Esophagus (tissue), 2 donors: ENCODE data around the gene SERPINA9. TPM values are rescaled to one million over a fixed set of nuclear protein-coding genes. Genes with fewer than 3 reads are reported as not detected.

ENCODE experiments used
- H3K27ac ChIP-seq, 2 donors: one replicate each; pipeline ENCODE4 v1.5.1; 2013; ENCODE audit warnings: low read depth in 2 of 2, mild to moderate bottlenecking in 2 of 2, inconsistent platforms in 1 of 2, low read length in 1 of 2, moderate library complexity in 1 of 2
- H3K27me3 ChIP-seq, 2 donors: one replicate each; pipeline ENCODE4 v1.6.1; 2013; ENCODE audit warnings: low read length in 2 of 2, control low read depth in 1 of 2, mild to moderate bottlenecking in 1 of 2; ENCODE audit not compliant: insufficient read depth in 2 of 2, control insufficient read depth in 1 of 2
- H3K36me3 ChIP-seq, 2 donors: one replicate each; pipeline ENCODE4 v1.6.1; 2013; ENCODE audit warnings: low read length in 1 of 2; ENCODE audit not compliant: control insufficient read depth in 2 of 2, insufficient read depth in 2 of 2
- H3K4me1 ChIP-seq, 2 donors: one replicate each; pipeline ENCODE4 v1.6.1; 2013; ENCODE audit warnings: low read length in 1 of 2; ENCODE audit not compliant: control insufficient read depth in 2 of 2, insufficient read depth in 2 of 2
- H3K4me3 ChIP-seq, 2 donors: one replicate each; pipeline ENCODE4 v1.5.1; 2013; ENCODE audit warnings: low read length in 2 of 2, mild to moderate bottlenecking in 2 of 2, low read depth in 1 of 2, moderate library complexity in 1 of 2
- H3K9me3 ChIP-seq, 2 donors: one replicate each; pipeline ENCODE4 v1.6.1; 2013; ENCODE audit warnings: mild to moderate bottlenecking in 2 of 2, low read depth in 1 of 2, low read length in 1 of 2, moderate library complexity in 1 of 2; ENCODE audit not compliant: control insufficient read depth in 2 of 2, insufficient read depth in 1 of 2
- WGBS, 2 donors: extraction: QIAGEN DNeasy Blood & Tissue Kit; methylation state at CpG; one replicate each; pipeline ENCODE4 v1.1.7; 2013; 5-methylcytosine and 5-hydroxymethylcytosine counted together
- polyA plus RNA-seq, 2 donors: library from polyadenylated mRNA; stranded (reverse); fragments of 200-250 nt; gene quantifications; one replicate each; pipeline ENCODE4 v1.2.3, GENCODE V29; 2013
- donor health status: healthy with polysubstance abuse.
- donor health status: Bipolar disorder and iron deficiency.

The SERPINA9 gene
- polyA plus RNA-seq, result not detected

- 48 to 75% methylated on average over 2 of the region's 2 CpGs for WGBS, 2 donors
Measured at GRCh38 chr14:94476023-94476422, at the start of gene SERPINA9. Gene SERPINA9 (minus strand): TSS chr14:94476197. CDS start chr14:94469840, 6,357 bp downstream.

DNA sequence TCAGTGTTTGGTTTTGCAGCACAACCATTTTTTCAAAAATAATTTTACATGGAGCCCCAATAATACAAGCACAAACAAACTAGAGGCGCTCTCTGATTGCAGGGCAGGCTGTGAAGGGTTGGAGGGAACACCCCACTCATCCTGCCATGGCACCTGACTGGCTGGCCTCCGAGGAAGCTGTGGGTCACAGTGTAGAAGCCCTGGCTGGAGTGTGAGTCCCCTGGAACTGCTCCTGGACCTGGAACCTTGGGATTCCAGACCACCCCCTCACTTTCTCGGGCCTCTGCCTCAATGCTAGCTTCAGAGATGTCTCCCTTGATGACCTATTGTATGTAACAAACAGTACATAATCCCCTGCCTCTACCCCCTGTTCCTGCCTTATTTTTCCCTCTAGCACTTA is 48.1 kb upstream of the SERPINA9 start:
- H3K27ac ChIP-seq, result no peak overlapping the region
- WGBS, 2 donors, result 58 to 71% methylated on average over 3 of the region's 3 CpGs
- H3K4me1 ChIP-seq, result no peaks in the 10 kb centered on the region

More at GRCh38 chr14:94476023-94476422, at the start of gene SERPINA9:
- H3K27ac ChIP-seq, result no peak within 1 kb of the TSS
- H3K4me1 ChIP-seq, result no peaks in the 10 kb centered on the region
- no peak within 1 kb of the TSS for H3K4me3 ChIP-seq
- H3K9me3 ChIP-seq, result peaks cover 0 to 5% of the 10 kb centered on the region in 2 donors
- no peaks in the 10 kb centered on the region for H3K27me3 ChIP-seq
- H3K36me3 ChIP-seq, result no peaks in the 10 kb centered on the region

GRCh38 chr14:94523265-94523664 is 47.3 kb upstream of the SERPINA9 start:
- WGBS, 2 donors, result 88 to 90% methylated on average over 8 of the region's 8 CpGs
- H3K4me3 ChIP-seq, result no peak overlapping the region
- H3K27ac ChIP-seq, result no peak overlapping the region
- H3K4me1 ChIP-seq, result no peaks in the 10 kb centered on the region
- H3K27me3 ChIP-seq, result no peaks in the 10 kb centered on the region
- H3K9me3 ChIP-seq, result no peaks in the 10 kb centered on the region
- no peaks in the 10 kb centered on the region for H3K36me3 ChIP-seq

More for the DNA sequence above, 48.1 kb upstream of the SERPINA9 start:
- Histone ChIP-seq H3K27me3 (no peaks in the 10 kb centered on the region), H3K4me3 (no peak overlapping the region), H3K36me3 (no peaks in the 10 kb centered on the region), H3K9me3 (no peaks in the 10 kb centered on the region)

DNA sequence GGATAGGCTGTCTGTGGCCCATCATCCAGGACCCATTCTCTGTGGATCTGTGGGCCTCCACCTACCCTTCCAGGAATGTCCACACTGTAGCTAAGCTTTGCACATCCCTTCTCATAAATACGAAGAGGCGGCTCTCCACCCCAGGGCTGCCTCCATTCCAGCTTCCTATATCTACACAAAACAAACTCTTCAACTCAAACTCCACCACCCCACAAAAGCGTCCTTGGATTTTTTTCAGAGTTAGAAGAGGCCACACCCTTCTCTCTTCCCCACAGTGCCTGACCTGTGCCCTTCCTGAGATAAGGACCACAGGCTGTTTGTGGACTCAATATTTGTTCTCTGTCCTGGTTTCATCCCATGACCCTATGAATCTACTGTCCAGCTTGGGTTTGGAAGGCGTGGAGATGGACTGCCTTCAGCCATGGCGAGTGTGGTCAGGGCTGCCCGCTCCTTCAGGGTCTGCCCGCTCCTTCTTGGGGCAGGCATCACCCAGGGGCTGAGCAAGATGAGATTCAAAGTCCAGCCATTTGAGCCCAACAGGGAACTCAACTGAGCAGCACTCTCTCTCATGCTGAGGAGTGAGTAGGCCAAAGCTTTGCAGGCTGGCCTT is 46.2 kb upstream of the SERPINA9 start:
- 82 to 90% methylated on average over 7 of the region's 7 CpGs for WGBS, 2 donors
- H3K36me3 ChIP-seq, result no peaks in the 10 kb centered on the region
- no peak overlapping the region for H3K4me3 ChIP-seq
- H3K27ac ChIP-seq, result no peak overlapping the region
- no peaks in the 10 kb centered on the region for H3K9me3 ChIP-seq
- no peaks in the 10 kb centered on the region for H3K4me1 ChIP-seq
- no peaks in the 10 kb centered on the region for H3K27me3 ChIP-seq

GRCh38 chr14:94521375-94522114 is 45.5 kb upstream of the SERPINA9 start:
- Histone ChIP-seq H3K4me3 (no peak overlapping the region), H3K9me3 (no peaks in the 10 kb centered on the region), H3K27me3 (no peaks in the 10 kb centered on the region), H3K4me1 (no peaks in the 10 kb centered on the region), H3K27ac (no peak overlapping the region), H3K36me3 (no peaks in the 10 kb centered on the region)
- 62 to 63% methylated on average over 5 of the region's 5 CpGs for WGBS, 2 donors

DNA sequence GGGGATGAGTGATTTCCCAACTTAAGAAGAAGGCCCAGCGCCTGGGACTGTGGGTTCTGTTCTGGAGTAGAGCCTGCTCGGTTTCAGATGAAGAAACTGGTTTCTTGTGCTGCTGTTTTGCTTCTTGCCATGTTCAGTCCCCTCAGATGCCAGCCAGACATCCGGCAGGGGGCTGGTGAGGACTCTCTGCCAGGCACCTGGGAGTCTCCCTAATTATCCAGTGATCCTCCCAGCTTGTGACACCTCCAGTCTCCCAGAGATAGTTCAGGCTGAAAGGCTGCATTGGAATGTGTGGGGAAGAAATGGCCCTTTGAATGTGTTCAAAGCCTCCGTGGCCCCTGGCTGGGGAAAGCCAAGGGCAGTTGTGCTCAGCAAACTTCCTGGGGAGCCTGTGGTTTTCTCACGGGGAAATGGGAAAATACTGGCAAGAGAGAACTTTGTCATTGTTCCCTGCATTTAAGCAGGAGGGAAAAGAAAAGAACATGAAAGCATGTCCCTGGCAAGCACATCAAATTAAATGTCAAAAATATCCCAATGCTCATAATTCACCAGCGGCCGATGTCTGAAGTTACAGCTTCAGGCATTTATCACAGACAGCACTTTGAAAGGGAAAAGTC is 41.8 kb upstream of the SERPINA9 start:
- H3K4me3 ChIP-seq, result no peak overlapping the region
- WGBS, 2 donors, result 33 to 39% methylated on average over 7 of the region's 7 CpGs
- no peak overlapping the region for H3K27ac ChIP-seq
- no peaks in the 10 kb centered on the region for H3K9me3 ChIP-seq
- no peaks in the 10 kb centered on the region for H3K27me3 ChIP-seq
- no peaks in the 10 kb centered on the region for H3K4me1 ChIP-seq
- H3K36me3 ChIP-seq, result no peaks in the 10 kb centered on the region

- Histone ChIP-seq H3K36me3 (no peaks in the 10 kb centered on the region), H3K27ac (no peak overlapping the region), H3K4me3 (no peak overlapping the region), H3K27me3 (no peaks in the 10 kb centered on the region), H3K4me1 (no peaks in the 10 kb centered on the region), H3K9me3 (no peaks in the 10 kb centered on the region)
- 55 to 67% methylated on average over 10 of the region's 10 CpGs for WGBS, 2 donors
Measured at GRCh38 chr14:94517248-94517640, 41.2 kb upstream of the SERPINA9 start.

GRCh38 chr14:94515856-94516255 is 39.9 kb upstream of the SERPINA9 start:
- Histone ChIP-seq H3K4me3 (no peak overlapping the region), H3K36me3 (no peaks in the 10 kb centered on the region)
- WGBS, 2 donors, result 90 to 94% methylated on average over 6 of the region's 6 CpGs

GRCh38 chr14:94515426-94515825 is 39.4 kb upstream of the SERPINA9 start:
- Histone ChIP-seq H3K4me1 (no peaks in the 10 kb centered on the region), H3K36me3 (no peaks in the 10 kb centered on the region), H3K4me3 (no peak overlapping the region), H3K27ac (no peak overlapping the region), H3K9me3 (no peaks in the 10 kb centered on the region), H3K27me3 (no peaks in the 10 kb centered on the region)
- WGBS, 2 donors, result 85 to 86% methylated on average over 9 of the region's 9 CpGs

More at GRCh38 chr14:94515856-94516255, 39.9 kb upstream of the SERPINA9 start:
- Histone ChIP-seq H3K27me3 (no peaks in the 10 kb centered on the region), H3K4me1 (no peaks in the 10 kb centered on the region), H3K9me3 (no peaks in the 10 kb centered on the region), H3K27ac (no peak overlapping the region)
